ENCODE measurements around the gene SEZ6. TPM values are rescaled to one million over a fixed set of nuclear protein-coding genes. Genes with fewer than 3 reads are reported as not detected.

SEZ6 gene
- total RNA-seq, 1 experiment from 2014 or later: 2.6 TPM

DNA sequence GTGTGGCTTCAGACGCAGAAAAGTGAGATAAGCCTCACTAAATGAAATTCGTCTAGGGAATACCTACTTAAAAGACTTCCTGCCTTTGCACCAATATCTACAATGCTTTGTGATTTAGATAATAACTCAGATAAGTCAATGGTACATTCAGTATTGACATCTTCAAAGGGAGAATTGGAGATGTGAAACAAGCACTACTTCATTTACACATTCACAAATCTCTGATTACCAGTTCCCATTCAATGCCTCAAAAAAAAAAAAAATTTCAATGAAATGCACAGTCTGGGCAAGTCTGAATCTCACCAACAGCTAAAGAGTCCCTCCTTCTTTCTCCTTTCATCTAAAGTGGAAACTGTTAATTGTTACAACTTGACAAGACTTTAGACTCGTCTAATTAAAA lies 58.2 kb downstream of the SEZ6 start:
- TF ChIP-seq, protein P1, sequence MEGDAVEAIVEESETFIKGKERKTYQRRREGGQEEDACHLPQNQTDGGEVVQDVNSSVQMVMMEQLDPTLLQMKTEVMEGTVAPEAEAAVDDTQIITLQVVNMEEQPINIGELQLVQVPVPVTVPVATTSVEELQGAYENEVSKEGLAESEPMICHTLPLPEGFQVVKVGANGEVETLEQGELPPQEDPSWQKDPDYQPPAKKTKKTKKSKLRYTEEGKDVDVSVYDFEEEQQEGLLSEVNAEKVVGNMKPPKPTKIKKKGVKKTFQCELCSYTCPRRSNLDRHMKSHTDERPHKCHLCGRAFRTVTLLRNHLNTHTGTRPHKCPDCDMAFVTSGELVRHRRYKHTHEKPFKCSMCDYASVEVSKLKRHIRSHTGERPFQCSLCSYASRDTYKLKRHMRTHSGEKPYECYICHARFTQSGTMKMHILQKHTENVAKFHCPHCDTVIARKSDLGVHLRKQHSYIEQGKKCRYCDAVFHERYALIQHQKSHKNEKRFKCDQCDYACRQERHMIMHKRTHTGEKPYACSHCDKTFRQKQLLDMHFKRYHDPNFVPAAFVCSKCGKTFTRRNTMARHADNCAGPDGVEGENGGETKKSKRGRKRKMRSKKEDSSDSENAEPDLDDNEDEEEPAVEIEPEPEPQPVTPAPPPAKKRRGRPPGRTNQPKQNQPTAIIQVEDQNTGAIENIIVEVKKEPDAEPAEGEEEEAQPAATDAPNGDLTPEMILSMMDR (conservative IDR thresholded peaks at IDR 0.05; ENCODE audit: low read depth, low read length): no peak
- TF ChIP-seq EZH2 (IDR thresholded peaks at IDR 0.05; ENCODE audit: borderline replicate concordance, low read depth, low read length, poor library complexity, severe bottlenecking): no peak
- no TSS peak for BruUV-seq (replicated peaks)
- H3K4me1 ChIP-seq (ENCODE audit: insufficient read depth, low read length, poor library complexity, severe bottlenecking): peaks cover 36% of the 10 kb centered on the region
- H3K27ac ChIP-seq (ENCODE audit: low read depth, low read length, poor library complexity, severe bottlenecking): peak overlapping the region; percentile 93
- H3K4me3 ChIP-seq (ENCODE audit: low read depth, low read length, poor library complexity, severe bottlenecking): peak overlapping the region; percentile 88
- ChIA-PET POLR2A (ENCODE audit: low non-redundant PET) (interaction anchor here (0.6 kb wide), 1 partner anchor 408 kb away, joined by 3 read pairs; no protein-coding TSS in a partner anchor), CTCF (no interaction called here)
- peaks cover 16% of the 10 kb centered on the region for H3K36me3 ChIP-seq (ENCODE audit: insufficient read depth, low read length, poor library complexity, severe bottlenecking)
- DNase-seq (ENCODE audit: low spot score): no peak
- H3K27me3 ChIP-seq (replicated peaks; ENCODE audit: insufficient read depth, low read depth, low read length, poor library complexity): no peaks in the 10 kb centered on the region
- intact Hi-C loops (cut with micrococcal nuclease; ENCODE audit: unreplicated experiment): no loop called here
- H3K9me3 ChIP-seq (ENCODE audit: low read depth, low read length, poor library complexity, severe bottlenecking): no peaks in the 10 kb centered on the region

DNA sequence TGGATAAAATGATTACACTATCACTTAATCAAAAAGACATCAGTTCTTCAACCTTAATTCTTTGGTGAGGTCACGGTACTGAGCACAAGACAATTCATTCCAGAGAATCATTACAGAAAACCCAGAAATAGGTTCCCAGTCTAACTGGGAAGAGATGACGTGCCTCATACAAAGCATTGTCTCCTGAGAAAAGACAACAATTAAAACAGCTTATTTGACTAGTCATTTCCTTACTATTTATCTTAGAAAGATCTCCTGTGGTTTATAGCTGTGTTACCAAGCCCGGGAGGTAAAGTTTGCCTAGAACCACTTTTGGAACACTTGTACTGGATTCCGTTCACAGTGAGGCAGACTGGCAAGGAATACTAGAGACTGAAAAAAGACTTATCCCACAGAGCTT lies 59.6 kb downstream of the SEZ6 start:
- no peaks in the 10 kb centered on the region for H3K27me3 ChIP-seq (replicated peaks; ENCODE audit: insufficient read depth, low read depth, low read length, poor library complexity)
- ChIA-PET POLR2A (ENCODE audit: low non-redundant PET) (interaction anchor here (1.0 kb wide), 1 partner anchor 226 kb away, joined by 3 read pairs; the partner anchor contains the start of gene RPL23A), CTCF (no interaction called here)
- peaks cover 40% of the 10 kb centered on the region for H3K4me1 ChIP-seq (ENCODE audit: insufficient read depth, low read length, poor library complexity, severe bottlenecking)
- H3K4me3 ChIP-seq (ENCODE audit: low read depth, low read length, poor library complexity, severe bottlenecking): no peak overlapping the region
- peak; percentile 85 for DNase-seq (ENCODE audit: low spot score)
- intact Hi-C loops (cut with micrococcal nuclease; ENCODE audit: unreplicated experiment): no loop called here
- no peaks in the 10 kb centered on the region for H3K9me3 ChIP-seq (ENCODE audit: low read depth, low read length, poor library complexity, severe bottlenecking)
- TF ChIP-seq, protein P1 (conservative IDR thresholded peaks at IDR 0.05; ENCODE audit: low read depth, low read length): no peak
- TF ChIP-seq EZH2 (IDR thresholded peaks at IDR 0.05; ENCODE audit: borderline replicate concordance, low read depth, low read length, poor library complexity, severe bottlenecking): no peak
- peaks cover 16% of the 10 kb centered on the region for H3K36me3 ChIP-seq (ENCODE audit: insufficient read depth, low read length, poor library complexity, severe bottlenecking)
- BruUV-seq (replicated peaks): no TSS peak
- peak overlapping the region; percentile 62 for H3K27ac ChIP-seq (ENCODE audit: low read depth, low read length, poor library complexity, severe bottlenecking)

DNA sequence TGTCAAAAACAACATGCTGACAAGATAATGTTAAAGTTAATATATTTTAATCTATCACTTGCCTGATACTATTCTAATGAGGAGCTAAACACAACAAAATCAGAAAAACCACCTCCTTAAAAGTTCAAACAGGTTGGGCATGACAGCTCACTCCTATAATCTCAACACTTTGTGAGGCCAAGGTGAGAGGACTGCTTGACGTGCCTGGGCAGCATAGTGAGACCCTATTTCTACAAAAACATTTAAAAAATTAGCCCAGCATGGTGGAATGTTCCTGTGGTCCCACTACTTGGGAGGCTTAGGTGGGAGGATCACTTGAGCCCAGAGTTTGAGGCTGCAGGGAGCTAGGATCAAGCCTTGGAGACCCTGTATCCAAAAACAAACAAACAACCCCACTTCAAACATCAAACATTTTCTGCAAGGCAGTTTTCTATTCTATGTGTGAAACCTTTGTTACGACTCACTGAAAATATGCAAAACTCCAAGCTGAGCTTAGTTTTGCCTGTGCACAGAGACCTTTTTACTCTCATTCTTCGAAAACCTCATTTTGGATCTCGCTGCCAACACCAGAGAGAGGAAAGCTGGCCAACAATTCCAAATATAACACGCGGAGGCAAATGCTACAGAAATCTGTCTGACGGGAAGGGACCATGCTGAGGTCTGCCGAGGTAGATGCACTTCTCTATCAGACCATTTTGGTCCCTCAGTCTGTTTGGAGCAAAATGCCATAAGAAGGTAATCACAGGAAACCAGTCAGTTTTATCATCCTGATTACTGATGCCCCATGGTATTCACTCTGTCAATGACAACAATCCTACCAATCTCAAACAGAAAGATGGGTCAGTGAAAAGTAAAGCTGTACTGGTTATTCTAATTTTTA lies 60.7 kb downstream of the SEZ6 start:
- POLR2A ChIA-PET (ENCODE audit: low non-redundant PET): no interaction called here
- H3K27ac ChIP-seq (ENCODE audit: low read depth, low read length, poor library complexity, severe bottlenecking): peak overlapping the region; percentile 62
- no TSS peak for BruUV-seq (replicated peaks)

More for the DNA sequence above, 60.7 kb downstream of the SEZ6 start:
- no peak for DNase-seq (ENCODE audit: low spot score)
- intact Hi-C loops (cut with micrococcal nuclease; ENCODE audit: unreplicated experiment): no loop called here
- Histone ChIP-seq H3K36me3 (ENCODE audit: insufficient read depth, low read length, poor library complexity, severe bottlenecking) (peaks cover 16% of the 10 kb centered on the region), H3K27me3 (replicated peaks; ENCODE audit: insufficient read depth, low read depth, low read length, poor library complexity) (no peaks in the 10 kb centered on the region), H3K9me3 (ENCODE audit: low read depth, low read length, poor library complexity, severe bottlenecking) (no peaks in the 10 kb centered on the region), H3K4me3 (ENCODE audit: low read depth, low read length, poor library complexity, severe bottlenecking) (no peak overlapping the region), H3K4me1 (ENCODE audit: insufficient read depth, low read length, poor library complexity, severe bottlenecking) (peaks cover 52% of the 10 kb centered on the region)
- CTCF ChIA-PET: interaction anchor here (0.6 kb wide), 1 partner anchor 300 kb away, joined by 3 read pairs; the partner anchor contains the start of gene BLTP2
- TF ChIP-seq, protein P1 (conservative IDR thresholded peaks at IDR 0.05; ENCODE audit: low read depth, low read length): no peak
- no peak for TF ChIP-seq EZH2 (IDR thresholded peaks at IDR 0.05; ENCODE audit: borderline replicate concordance, low read depth, low read length, poor library complexity, severe bottlenecking)
